MM.1S (cell line): ENCODE results near the gene TPSD1.

Experiments used
- DNase-seq: peaks from one replicate; pipeline ENCODE4 v3.0.0-alpha.2; 2015
- H2AFZ ChIP-seq: fragments of 300-600 bp; sonication (generic); 2 replicates; pipeline ENCODE4 v1.6.0; 2016; ENCODE audit warnings: antibody characterized with exemption, low read length
- H3F3A ChIP-seq: fragments of 300-600 bp; sonication (generic); 2 replicates; pipeline ENCODE4 v1.6.1; 2016; ENCODE audit warnings: mild to moderate bottlenecking, antibody characterized with exemption, low read length, moderate library complexity, mixed read lengths; ENCODE audit not compliant: insufficient read depth
- H3K27ac ChIP-seq: fragments of 300-600 bp; sonication (generic); 2 replicates; pipeline ENCODE4 v1.5.1; 2016; ENCODE audit warnings: mild to moderate bottlenecking, low read length
- H3K27me3 ChIP-seq: fragments of 300-600 bp; sonication (generic); replicated peaks from 2 replicates; pipeline ENCODE4 v1.6.0; 2016; ENCODE audit warnings: low read length; ENCODE audit not compliant: insufficient read depth
- H3K36me3 ChIP-seq: fragments of 300-600 bp; sonication (generic); replicated peaks from 2 replicates; pipeline ENCODE4 v1.6.1; 2016; ENCODE audit warnings: mild to moderate bottlenecking, low read length, mixed read lengths; ENCODE audit not compliant: insufficient read depth
- H3K4me1 ChIP-seq: fragments of 300-600 bp; sonication (generic); 2 replicates; pipeline ENCODE4 v1.6.1; 2016; ENCODE audit warnings: low read length, mixed read lengths
- H3K4me2 ChIP-seq: fragments of 300-600 bp; sonication (generic); 2 replicates; pipeline ENCODE4 v1.6.0; 2016; ENCODE audit warnings: low read depth, low read length
- H3K4me3 ChIP-seq: fragments of 300-600 bp; sonication (generic); 2 replicates; pipeline ENCODE4 v1.5.1; 2016; ENCODE audit warnings: low read length, mixed read lengths
- H3K79me2 ChIP-seq: fragments of 300-600 bp; sonication (generic); 2 replicates; pipeline ENCODE4 v1.6.1; 2016; ENCODE audit warnings: mixed run types, low read length, mixed read lengths
- H3K9ac ChIP-seq: fragments of 300-600 bp; sonication (generic); 2 replicates; pipeline ENCODE4 v1.6.1; 2016; ENCODE audit warnings: low read length, mixed read lengths
- H3K9me2 ChIP-seq: fragments of 300-600 bp; sonication (generic); replicated peaks from 2 replicates; pipeline ENCODE4 v1.6.1; 2016; ENCODE audit warnings: mild to moderate bottlenecking, low read length, mixed read lengths; ENCODE audit not compliant: insufficient read depth
- H3K9me3 ChIP-seq: fragments of 300-600 bp; sonication (generic); replicated peaks from 2 replicates; pipeline ENCODE4 v1.6.1; 2016; ENCODE audit warnings: mild to moderate bottlenecking, low read length, mixed read lengths; ENCODE audit not compliant: insufficient read depth
- H4K20me1 ChIP-seq: fragments of 300-600 bp; sonication (generic); 2 replicates; pipeline ENCODE4 v1.6.1; 2016; ENCODE audit warnings: mild to moderate bottlenecking, low read length, moderate library complexity, mixed read lengths; ENCODE audit not compliant: insufficient read depth
- CTCF ChIP-seq: fragments of 300-600 bp; sonication (generic); IDR thresholded peaks from 2 replicates; pipeline ENCODE4 v1.5.1; 2016; ENCODE audit warnings: antibody characterized with exemption, low read length, mixed read lengths
- EZH2 ChIP-seq: fragments of 300-600 bp; sonication (generic); optimal IDR thresholded peaks from 2 replicates; pipeline ENCODE3; 2017; ENCODE audit warnings: low read depth, mild to moderate bottlenecking, antibody characterized with exemption, low read length, mixed read lengths
- EZH2phosphoT487 ChIP-seq: fragments of 300-600 bp; sonication (generic); IDR thresholded peaks from 2 replicates; pipeline ENCODE4 v1.6.1; 2018; ENCODE audit warnings: antibody characterized with exemption, low read length

Gene TPSD1

GRCh38 chr16:1272453-1273198 is 16.8 kb downstream of the TPSD1 start:
- Histone ChIP-seq H3K4me1 (peaks cover 14% of the 10 kb centered on the region; the same call in 1 of the 2 replicates), H3K9me3 (no peaks in the 10 kb centered on the region), H3K27me3 (peaks cover 86% of the 10 kb centered on the region), H3F3A (no peaks in the 10 kb centered on the region), H3K9me2 (no peaks in the 10 kb centered on the region), H3K9ac (no peak overlapping the region), H4K20me1 (no peaks in the 10 kb centered on the region), H3K4me2 (peak overlapping the region; percentile 43; the same call in 1 of the 2 replicates), H3K27ac (no peak overlapping the region), H3K4me3 (no peak overlapping the region), H2AFZ (no peak overlapping the region), H3K79me2 (no peaks in the 10 kb centered on the region), H3K36me3 (no peaks in the 10 kb centered on the region)
- no peak for DNase-seq
- TF ChIP-seq CTCF (no peak), EZH2phosphoT487 (no peak), EZH2 (no peak)

- H3K36me3 ChIP-seq = no peaks in the 10 kb centered on the region
- no peak for DNase-seq
- no peaks in the 10 kb centered on the region for H3F3A ChIP-seq
- H3K9ac ChIP-seq = no peak overlapping the region
- H3K4me1 ChIP-seq = peaks cover 14% of the 10 kb centered on the region; the same call in 1 of the 2 replicates
- H3K4me3 ChIP-seq = no peak overlapping the region
- H3K4me2 ChIP-seq = no peak overlapping the region
- H3K9me3 ChIP-seq = no peaks in the 10 kb centered on the region
- no peaks in the 10 kb centered on the region for H3K79me2 ChIP-seq
- peaks cover 89% of the 10 kb centered on the region for H3K27me3 ChIP-seq
- H2AFZ ChIP-seq = no peak overlapping the region
- H4K20me1 ChIP-seq = no peaks in the 10 kb centered on the region
- no peak for TF ChIP-seq CTCF
- TF ChIP-seq EZH2phosphoT487 = no peak
- no peak for TF ChIP-seq EZH2
- H3K9me2 ChIP-seq = no peaks in the 10 kb centered on the region
- no peak overlapping the region for H3K27ac ChIP-seq
Measured at GRCh38 chr16:1273816-1274215, 17.9 kb downstream of the TPSD1 start.

GRCh38 chr16:1274767-1275166 is 18.9 kb downstream of the TPSD1 start:
- peaks cover 14% of the 10 kb centered on the region; the same call in 1 of the 2 replicates for H3K4me1 ChIP-seq
- H3K79me2 ChIP-seq = no peaks in the 10 kb centered on the region
- no peak overlapping the region for H3K9ac ChIP-seq
- no peak overlapping the region for H2AFZ ChIP-seq
- H3F3A ChIP-seq = no peaks in the 10 kb centered on the region
- no peaks in the 10 kb centered on the region for H3K36me3 ChIP-seq
- no peak overlapping the region for H3K27ac ChIP-seq
- no peak for TF ChIP-seq EZH2
- no peak for TF ChIP-seq CTCF
- no peak for TF ChIP-seq EZH2phosphoT487
- DNase-seq = no peak
- H3K9me2 ChIP-seq = no peaks in the 10 kb centered on the region
- no peaks in the 10 kb centered on the region for H3K9me3 ChIP-seq
- peaks cover 89% of the 10 kb centered on the region for H3K27me3 ChIP-seq
- H3K4me3 ChIP-seq = no peak overlapping the region
- no peak overlapping the region for H3K4me2 ChIP-seq
- H4K20me1 ChIP-seq = no peaks in the 10 kb centered on the region
